ENCODE measurements around the gene GATAD2A.

DNA sequence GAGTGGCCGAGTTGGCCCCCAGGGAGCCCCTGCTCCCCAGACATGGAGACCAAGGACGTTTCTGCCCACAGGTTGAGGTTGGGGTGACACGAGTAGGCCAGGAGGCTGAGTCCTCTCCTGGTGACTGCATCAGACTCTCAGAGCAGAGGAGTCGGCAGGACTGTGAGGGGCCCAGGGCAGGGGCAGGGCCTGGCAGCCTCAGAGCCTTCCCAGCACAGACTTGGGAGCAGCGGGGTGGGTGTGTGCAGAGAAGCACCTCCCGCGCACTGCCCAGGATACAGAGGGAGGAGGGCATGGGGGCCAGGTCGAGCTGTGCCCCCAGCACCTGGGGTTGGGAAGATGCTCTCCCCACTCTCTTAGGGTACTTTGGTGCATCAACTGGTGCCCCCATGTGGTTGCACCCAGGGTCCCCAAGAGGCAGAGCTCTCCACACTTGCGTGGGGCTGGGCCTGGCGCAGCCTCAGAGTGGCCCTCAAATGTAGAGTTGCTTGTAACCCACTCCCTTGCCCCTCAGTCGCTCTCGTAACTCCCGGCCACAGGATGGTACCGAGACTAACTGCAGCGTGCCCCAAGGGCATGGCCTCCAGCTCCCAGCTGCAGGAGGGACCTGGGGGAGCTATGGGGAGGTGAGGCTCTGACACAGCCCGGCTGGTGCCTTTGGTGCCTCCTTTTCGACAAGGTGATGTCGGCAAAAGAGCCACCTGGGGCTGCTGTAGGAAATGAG is 94.0 kb downstream of the GATAD2A start:
- TF ChIP-seq TAF1 (IDR thresholded peaks at IDR 0.05; ENCODE audit: borderline replicate concordance, insufficient read depth, low read length): no peak
- TF ChIP-seq, protein P1, sequence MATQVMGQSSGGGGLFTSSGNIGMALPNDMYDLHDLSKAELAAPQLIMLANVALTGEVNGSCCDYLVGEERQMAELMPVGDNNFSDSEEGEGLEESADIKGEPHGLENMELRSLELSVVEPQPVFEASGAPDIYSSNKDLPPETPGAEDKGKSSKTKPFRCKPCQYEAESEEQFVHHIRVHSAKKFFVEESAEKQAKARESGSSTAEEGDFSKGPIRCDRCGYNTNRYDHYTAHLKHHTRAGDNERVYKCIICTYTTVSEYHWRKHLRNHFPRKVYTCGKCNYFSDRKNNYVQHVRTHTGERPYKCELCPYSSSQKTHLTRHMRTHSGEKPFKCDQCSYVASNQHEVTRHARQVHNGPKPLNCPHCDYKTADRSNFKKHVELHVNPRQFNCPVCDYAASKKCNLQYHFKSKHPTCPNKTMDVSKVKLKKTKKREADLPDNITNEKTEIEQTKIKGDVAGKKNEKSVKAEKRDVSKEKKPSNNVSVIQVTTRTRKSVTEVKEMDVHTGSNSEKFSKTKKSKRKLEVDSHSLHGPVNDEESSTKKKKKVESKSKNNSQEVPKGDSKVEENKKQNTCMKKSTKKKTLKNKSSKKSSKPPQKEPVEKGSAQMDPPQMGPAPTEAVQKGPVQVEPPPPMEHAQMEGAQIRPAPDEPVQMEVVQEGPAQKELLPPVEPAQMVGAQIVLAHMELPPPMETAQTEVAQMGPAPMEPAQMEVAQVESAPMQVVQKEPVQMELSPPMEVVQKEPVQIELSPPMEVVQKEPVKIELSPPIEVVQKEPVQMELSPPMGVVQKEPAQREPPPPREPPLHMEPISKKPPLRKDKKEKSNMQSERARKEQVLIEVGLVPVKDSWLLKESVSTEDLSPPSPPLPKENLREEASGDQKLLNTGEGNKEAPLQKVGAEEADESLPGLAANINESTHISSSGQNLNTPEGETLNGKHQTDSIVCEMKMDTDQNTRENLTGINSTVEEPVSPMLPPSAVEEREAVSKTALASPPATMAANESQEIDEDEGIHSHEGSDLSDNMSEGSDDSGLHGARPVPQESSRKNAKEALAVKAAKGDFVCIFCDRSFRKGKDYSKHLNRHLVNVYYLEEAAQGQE (IDR thresholded peaks at IDR 0.05; ENCODE audit: insufficient read depth in 1 of 2, low read depth in 2 of 2, low read length in 2 of 2): no peak
